Keratinocyte (primary cell): ENCODE data around the gene ANKRD18B. TPM values are rescaled to one million over a fixed set of nuclear protein-coding genes. Genes with fewer than 3 reads are reported as not detected.
"Not testable (repeated sequence)": the region's sequence is repeated elsewhere in the genome, so short reads cannot be mapped to it uniquely, and the experiment has no call there.

ENCODE experiments used
- DNase-seq: peaks from one replicate; pipeline ENCODE4 v3.0.0-alpha.2; 2011; ENCODE audit warnings: low read depth, missing footprints, low spot score
- FAIRE-seq: peaks from 2 replicates; lab custom pipeline; 2011; peaks lifted over from hg19 to GRCh38; lab: Jason Lieb, UNC
- H2AFZ ChIP-seq: 2 replicates; pipeline ENCODE4 v1.6.0; 2012; ENCODE audit warnings: low read length, control low read depth, inconsistent platforms; ENCODE audit not compliant: control insufficient read depth
- H3K27ac ChIP-seq: 2 replicates; pipeline ENCODE4 v1.5.1; 2011; ENCODE audit warnings: low read length; ENCODE audit not compliant: control insufficient read depth, insufficient read depth
- H3K27me3 ChIP-seq: 3 replicates; pipeline ENCODE4 v1.6.0; 2011; ENCODE audit warnings: low read length; ENCODE audit not compliant: control insufficient read depth, insufficient read depth; ENCODE audit errors: extremely low read depth
- H3K36me3 ChIP-seq, 2 experiments: 2 replicates in 1 of 2; 3 replicates in 1 of 2; pipeline ENCODE4 v1.5.1; 2011; ENCODE audit warnings: low read length in 2 of 2, mild to moderate bottlenecking in 1 of 2; ENCODE audit not compliant: control insufficient read depth in 2 of 2, insufficient read depth in 2 of 2; ENCODE audit errors: extremely low read depth in 1 of 2
- H3K4me1 ChIP-seq: 3 replicates; pipeline ENCODE4 v1.5.1; 2011; ENCODE audit warnings: low read length; ENCODE audit not compliant: control insufficient read depth, insufficient read depth; ENCODE audit errors: extremely low read depth
- H3K4me2 ChIP-seq: 3 replicates; pipeline ENCODE4 v1.6.0; 2011; ENCODE audit warnings: low read depth, low read length; ENCODE audit not compliant: control insufficient read depth, insufficient read depth; ENCODE audit errors: extremely low read depth
- H3K4me3 ChIP-seq, 3 experiments: fragments of 200-600 bp in 1 of 3; sonication (generic) in 1 of 3; 2 replicates in 2 of 3; 3 replicates in 1 of 3; pipeline ENCODE4 v1.5.1; 2011 to 2016; ENCODE audit warnings: low read length in 3 of 3, mild to moderate bottlenecking in 3 of 3, control low read depth in 2 of 3, inconsistent platforms in 1 of 3, low read depth in 1 of 3, mixed read lengths in 1 of 3, mixed run types in 1 of 3, moderate library complexity in 1 of 3; ENCODE audit not compliant: control insufficient read depth in 2 of 3, insufficient read depth in 2 of 3; ENCODE audit errors: extremely low read depth in 1 of 3
- H3K79me2 ChIP-seq: 2 replicates; pipeline ENCODE4 v1.6.0; 2012; ENCODE audit warnings: low read length; ENCODE audit not compliant: control insufficient read depth, insufficient read depth
- H3K9ac ChIP-seq: 3 replicates; pipeline ENCODE4 v1.6.0; 2011; ENCODE audit warnings: low read length; ENCODE audit not compliant: control insufficient read depth, insufficient read depth; ENCODE audit errors: extremely low read depth
- H3K9me1 ChIP-seq: 3 replicates; pipeline ENCODE4 v1.6.0; 2011; ENCODE audit warnings: low read length; ENCODE audit not compliant: control insufficient read depth, insufficient read depth; ENCODE audit errors: extremely low read depth
- H3K9me3 ChIP-seq: 2 replicates; pipeline ENCODE4 v1.5.1; 2012; ENCODE audit warnings: low read depth, low read length; ENCODE audit not compliant: control insufficient read depth
- H4K20me1 ChIP-seq: 3 replicates; pipeline ENCODE4 v1.6.0; 2011; ENCODE audit warnings: low read length; ENCODE audit not compliant: control insufficient read depth, insufficient read depth; ENCODE audit errors: extremely low read depth
- EZH2 ChIP-seq: IDR thresholded peaks from one replicate; pipeline ENCODE4 v1.6.1; 2012; ENCODE audit warnings: inconsistent platforms, mild to moderate bottlenecking, low read length, moderate library complexity
- dilution Hi-C: fragments of 300-500 bp; cut with MboI; formaldehyde crosslinking; loops from one replicate; pipeline ENCODE4 v1.7.0; 2020; ENCODE audit warnings: low sequenced_read_pairs; ENCODE audit not compliant: extremely low pct_ligation_motif_present
- polyA plus RNA-seq, 5 experiments: library from polyadenylated mRNA; depleted of rRNA in 3 of 5; stranded (reverse) in 3 of 5; stranded (forward) in 1 of 5; unstranded in 1 of 5; fragments of >200 nt; gene quantifications; 1 replicate in 1 of 5; 2 replicates in 3 of 5; 3 replicates in 1 of 5; pipeline versions ENCODE4 v1.2.1 to v1.2.3, GENCODE V29; 2011 to 2012; ENCODE audit warnings: missing spikeins in 2 of 5, low read depth in 1 of 5, low replicate concordance in 1 of 5
- TF ChIP-seq, protein P1 (sequence below), 3 experiments: IDR thresholded peaks in 1 of 3; conservative IDR thresholded peaks in 1 of 3; optimal IDR thresholded peaks in 1 of 3; 2 replicates in 2 of 3; 3 replicates in 1 of 3; pipeline versions ENCODE3 to v1.5.1; 2011; ENCODE audit warnings: low read length in 3 of 3, mild to moderate bottlenecking in 3 of 3, moderate library complexity in 2 of 3, control low read depth in 1 of 3, inconsistent platforms in 1 of 3; ENCODE audit not compliant: insufficient read depth in 2 of 3; ENCODE audit errors: extremely low read depth in 1 of 3

Gene ANKRD18B
- polyA plus RNA-seq, 1 donor (not counting 4 experiments of a cell fraction or from before 2014, with no cell fraction given), result 2.9 TPM

GRCh38 chr9:33480976-33481375 is 43.1 kb upstream of the ANKRD18B start:
- no peak overlapping the region for H3K27ac ChIP-seq
- H3K9me3 ChIP-seq, result no peaks in the 10 kb centered on the region
- H4K20me1 ChIP-seq, result no peaks in the 10 kb centered on the region
- DNase-seq (no peak), FAIRE-seq (no peak)
- no peaks in the 10 kb centered on the region for H3K79me2 ChIP-seq
- H3K4me3 ChIP-seq, result no peak overlapping the region
- no peaks in the 10 kb centered on the region for H3K4me1 ChIP-seq
- H3K9me1 ChIP-seq, result no peaks in the 10 kb centered on the region
- H2AFZ ChIP-seq, result no peak overlapping the region
- H3K9ac ChIP-seq, result no peak overlapping the region
- no peak for TF ChIP-seq EZH2
- TF ChIP-seq, protein P1, sequence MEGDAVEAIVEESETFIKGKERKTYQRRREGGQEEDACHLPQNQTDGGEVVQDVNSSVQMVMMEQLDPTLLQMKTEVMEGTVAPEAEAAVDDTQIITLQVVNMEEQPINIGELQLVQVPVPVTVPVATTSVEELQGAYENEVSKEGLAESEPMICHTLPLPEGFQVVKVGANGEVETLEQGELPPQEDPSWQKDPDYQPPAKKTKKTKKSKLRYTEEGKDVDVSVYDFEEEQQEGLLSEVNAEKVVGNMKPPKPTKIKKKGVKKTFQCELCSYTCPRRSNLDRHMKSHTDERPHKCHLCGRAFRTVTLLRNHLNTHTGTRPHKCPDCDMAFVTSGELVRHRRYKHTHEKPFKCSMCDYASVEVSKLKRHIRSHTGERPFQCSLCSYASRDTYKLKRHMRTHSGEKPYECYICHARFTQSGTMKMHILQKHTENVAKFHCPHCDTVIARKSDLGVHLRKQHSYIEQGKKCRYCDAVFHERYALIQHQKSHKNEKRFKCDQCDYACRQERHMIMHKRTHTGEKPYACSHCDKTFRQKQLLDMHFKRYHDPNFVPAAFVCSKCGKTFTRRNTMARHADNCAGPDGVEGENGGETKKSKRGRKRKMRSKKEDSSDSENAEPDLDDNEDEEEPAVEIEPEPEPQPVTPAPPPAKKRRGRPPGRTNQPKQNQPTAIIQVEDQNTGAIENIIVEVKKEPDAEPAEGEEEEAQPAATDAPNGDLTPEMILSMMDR (optimal IDR thresholded peaks at IDR 0.05 in 1 of 3, IDR thresholded peaks at IDR 0.05 in 1 of 3, conservative IDR thresholded peaks at IDR 0.05 in 1 of 3; ENCODE audit: extremely low read depth in 1 of 3, insufficient read depth in 2 of 3, low read length in 3 of 3), result no peak
- H3K36me3 ChIP-seq, result no peaks in the 10 kb centered on the region
- dilution Hi-C loops, result no loop called here
- no peak overlapping the region for H3K4me2 ChIP-seq
- H3K27me3 ChIP-seq, result no peaks in the 10 kb centered on the region

GRCh38 chr9:33485312-33485711 is 38.7 kb upstream of the ANKRD18B start:
- FAIRE-seq, dilution Hi-C loops, H3K36me3 ChIP-seq, H3K9ac ChIP-seq, H3K4me1 ChIP-seq, H3K27me3 ChIP-seq, H3K79me2 ChIP-seq, H3K9me3 ChIP-seq, H3K4me2 ChIP-seq, H3K4me3 ChIP-seq, H3K27ac ChIP-seq, H4K20me1 ChIP-seq, DNase-seq, H3K9me1 ChIP-seq, H2AFZ ChIP-seq: not testable (repeated sequence)

GRCh38 chr9:33489066-33489465 is 35.0 kb upstream of the ANKRD18B start:
- H4K20me1 ChIP-seq, result no peaks in the 10 kb centered on the region
- H3K27ac ChIP-seq, result no peak overlapping the region
- H3K9ac ChIP-seq, result no peak overlapping the region
- H3K9me1 ChIP-seq, result no peaks in the 10 kb centered on the region
- no peak overlapping the region for H2AFZ ChIP-seq
- H3K79me2 ChIP-seq, result no peaks in the 10 kb centered on the region
- no peak overlapping the region for H3K4me2 ChIP-seq
- no peak overlapping the region for H3K4me3 ChIP-seq
- DNase-seq (no peak), FAIRE-seq (no peak)
- TF ChIP-seq, protein P1 (optimal IDR thresholded peaks at IDR 0.05 in 1 of 3, IDR thresholded peaks at IDR 0.05 in 1 of 3, conservative IDR thresholded peaks at IDR 0.05 in 1 of 3; ENCODE audit: extremely low read depth in 1 of 3, insufficient read depth in 2 of 3, low read length in 3 of 3), result no peak
- TF ChIP-seq EZH2, result no peak
- H3K27me3 ChIP-seq, result no peaks in the 10 kb centered on the region
- no peaks in the 10 kb centered on the region for H3K4me1 ChIP-seq
- dilution Hi-C loops, result no loop called here
- H3K9me3 ChIP-seq, result no peaks in the 10 kb centered on the region
- no peaks in the 10 kb centered on the region for H3K36me3 ChIP-seq

GRCh38 chr9:33493819-33494218 is 30.2 kb upstream of the ANKRD18B start:
- H3K4me1 ChIP-seq, H3K36me3 ChIP-seq, FAIRE-seq, H3K4me3 ChIP-seq, dilution Hi-C loops, H4K20me1 ChIP-seq, H3K79me2 ChIP-seq, H3K9me3 ChIP-seq, H3K4me2 ChIP-seq, H3K27ac ChIP-seq, H3K27me3 ChIP-seq, H3K9ac ChIP-seq, H2AFZ ChIP-seq, DNase-seq, H3K9me1 ChIP-seq: not testable (repeated sequence)
